Measurements from ENCODE around the gene MEX3D.

Gene MEX3D

DNA sequence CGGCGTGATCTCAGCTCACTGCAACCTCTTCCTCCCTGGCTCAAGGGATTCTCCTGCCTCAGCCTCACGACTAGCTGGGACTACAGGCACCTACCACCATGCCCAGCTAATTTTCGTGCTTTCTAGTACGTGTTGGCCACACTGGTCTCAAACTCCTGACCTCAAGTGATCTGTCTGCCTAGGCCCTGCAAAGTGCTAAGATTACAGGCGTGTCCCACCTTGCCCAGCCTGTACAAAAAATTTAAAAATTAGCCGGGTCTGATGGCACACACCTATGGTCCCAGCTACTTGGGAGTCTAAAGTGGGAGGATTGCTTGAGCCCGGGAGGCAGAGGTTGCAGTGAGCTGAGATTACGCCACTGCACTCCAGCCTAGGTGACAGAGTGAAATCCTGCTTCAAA lies 4.7 kb upstream of the MEX3D start:
- no peak for DNase-seq (ENCODE audit: low read depth)
- no peak overlapping the region for H3K4me3 ChIP-seq (ENCODE audit: control insufficient read depth, low read depth, low read length)
- TF ChIP-seq, protein P1, sequence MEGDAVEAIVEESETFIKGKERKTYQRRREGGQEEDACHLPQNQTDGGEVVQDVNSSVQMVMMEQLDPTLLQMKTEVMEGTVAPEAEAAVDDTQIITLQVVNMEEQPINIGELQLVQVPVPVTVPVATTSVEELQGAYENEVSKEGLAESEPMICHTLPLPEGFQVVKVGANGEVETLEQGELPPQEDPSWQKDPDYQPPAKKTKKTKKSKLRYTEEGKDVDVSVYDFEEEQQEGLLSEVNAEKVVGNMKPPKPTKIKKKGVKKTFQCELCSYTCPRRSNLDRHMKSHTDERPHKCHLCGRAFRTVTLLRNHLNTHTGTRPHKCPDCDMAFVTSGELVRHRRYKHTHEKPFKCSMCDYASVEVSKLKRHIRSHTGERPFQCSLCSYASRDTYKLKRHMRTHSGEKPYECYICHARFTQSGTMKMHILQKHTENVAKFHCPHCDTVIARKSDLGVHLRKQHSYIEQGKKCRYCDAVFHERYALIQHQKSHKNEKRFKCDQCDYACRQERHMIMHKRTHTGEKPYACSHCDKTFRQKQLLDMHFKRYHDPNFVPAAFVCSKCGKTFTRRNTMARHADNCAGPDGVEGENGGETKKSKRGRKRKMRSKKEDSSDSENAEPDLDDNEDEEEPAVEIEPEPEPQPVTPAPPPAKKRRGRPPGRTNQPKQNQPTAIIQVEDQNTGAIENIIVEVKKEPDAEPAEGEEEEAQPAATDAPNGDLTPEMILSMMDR (IDR thresholded peaks at IDR 0.05; ENCODE audit: control insufficient read depth, insufficient read depth, low read depth, low read length, missing control alignments), result no peak

DNA sequence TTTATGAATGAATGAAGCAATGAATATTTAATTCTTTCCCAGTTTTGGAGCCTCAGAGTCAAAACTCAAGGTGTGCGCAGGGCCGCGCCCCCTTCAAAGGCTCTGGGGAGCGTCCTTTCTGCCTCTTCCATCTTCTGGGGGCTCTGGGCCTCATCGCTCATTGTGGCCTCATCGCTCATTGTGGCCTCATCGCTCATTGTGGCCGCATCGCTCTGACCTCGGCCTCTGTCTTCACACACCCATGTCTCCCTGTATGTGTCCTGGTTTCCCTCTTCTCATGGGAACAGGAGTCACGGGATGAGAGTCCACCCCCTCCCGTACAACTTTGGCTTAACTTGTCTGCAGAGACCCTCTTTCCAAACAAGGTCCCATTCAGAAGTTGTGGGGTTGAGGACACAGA lies 3.2 kb upstream of the MEX3D start:
- DNase-seq (ENCODE audit: low read depth), result no peak
- TF ChIP-seq, protein P1 (IDR thresholded peaks at IDR 0.05; ENCODE audit: control insufficient read depth, insufficient read depth, low read depth, low read length, missing control alignments), result no peak
- H3K4me3 ChIP-seq (ENCODE audit: control insufficient read depth, low read depth, low read length), result no peak overlapping the region

DNA sequence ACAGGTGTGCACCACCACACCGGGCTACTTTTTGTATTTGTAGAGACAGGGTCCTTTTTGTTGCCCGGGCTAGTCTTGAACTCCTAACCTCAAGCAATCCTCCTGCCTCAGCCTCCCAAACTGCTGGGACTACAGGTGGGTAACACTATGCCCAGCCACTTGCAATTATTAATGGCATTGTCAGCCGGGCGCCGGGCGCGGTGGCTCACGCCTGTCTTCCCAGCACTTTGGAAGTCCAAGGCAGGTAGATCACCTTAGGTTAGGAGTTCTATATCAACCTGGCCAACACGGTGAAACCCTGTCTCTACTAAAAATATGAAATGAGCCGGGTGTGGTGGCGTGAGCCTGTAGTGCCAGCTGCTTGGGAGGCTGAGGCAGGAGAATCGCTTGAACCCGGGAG lies 2.7 kb upstream of the MEX3D start:
- no peak for DNase-seq (ENCODE audit: low read depth)
- TF ChIP-seq, protein P1 (IDR thresholded peaks at IDR 0.05; ENCODE audit: control insufficient read depth, insufficient read depth, low read depth, low read length, missing control alignments), result no peak

DNA sequence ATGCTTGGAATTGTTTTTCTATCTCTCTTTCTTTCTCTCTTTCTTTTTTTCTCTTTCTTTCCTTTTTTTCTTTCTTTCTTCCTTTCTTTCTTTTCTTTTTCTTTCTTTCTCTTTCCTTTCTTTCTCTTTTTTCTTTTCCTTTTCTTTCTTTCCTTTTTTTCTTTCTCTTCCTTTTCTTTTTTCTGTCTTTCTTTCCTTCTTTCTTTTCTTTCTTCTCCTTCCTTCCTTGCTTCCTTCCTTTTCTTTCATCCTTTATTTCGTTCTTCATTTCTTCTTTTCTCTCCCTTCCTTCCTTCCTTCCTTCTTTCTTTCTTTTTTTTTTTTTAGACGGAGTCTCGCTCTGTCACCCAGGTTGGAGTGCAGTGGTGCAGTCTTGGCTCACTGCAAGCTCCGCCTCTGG lies 1.9 kb upstream of the MEX3D start:
- H3K4me3 ChIP-seq (ENCODE audit: control insufficient read depth, low read depth, low read length), result no peak overlapping the region
- TF ChIP-seq, protein P1 (IDR thresholded peaks at IDR 0.05; ENCODE audit: control insufficient read depth, insufficient read depth, low read depth, low read length, missing control alignments), result no peak

More for the DNA sequence above, 2.7 kb upstream of the MEX3D start:
- no peak overlapping the region for H3K4me3 ChIP-seq (ENCODE audit: control insufficient read depth, low read depth, low read length)

DNA sequence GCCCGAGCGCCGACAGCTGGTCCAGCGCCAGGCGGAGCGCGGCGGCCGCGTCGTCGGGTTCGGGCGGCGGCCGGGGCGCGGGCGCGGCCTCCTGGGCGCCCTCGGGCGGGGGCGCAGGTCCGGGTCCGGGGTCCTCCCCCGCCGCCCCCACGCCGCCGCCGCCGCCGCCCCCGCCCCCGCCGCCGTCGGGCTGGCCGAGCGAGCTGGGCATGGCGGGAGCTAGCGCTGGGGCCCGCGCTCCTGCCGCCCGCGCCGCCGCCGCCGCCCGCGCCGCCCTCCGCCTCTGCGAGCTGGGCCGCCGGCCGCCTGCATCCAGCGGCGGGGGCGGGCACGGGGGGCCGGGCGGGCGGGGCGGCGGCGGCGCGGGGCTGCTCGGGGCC lies 287 bp downstream of the MEX3D start:
- TF ChIP-seq, protein P1 (IDR thresholded peaks at IDR 0.05; ENCODE audit: control insufficient read depth, insufficient read depth, low read depth, low read length, missing control alignments), result no peak
- DNase-seq (ENCODE audit: low read depth), result no peak
- H3K4me3 ChIP-seq (ENCODE audit: control insufficient read depth, low read depth, low read length), result 0 out of 2 replicates have a peak overlapping the region, but pooled peaks have one; percentile 71

More for the DNA sequence above, 1.9 kb upstream of the MEX3D start:
- no peak for DNase-seq (ENCODE audit: low read depth)

DNA sequence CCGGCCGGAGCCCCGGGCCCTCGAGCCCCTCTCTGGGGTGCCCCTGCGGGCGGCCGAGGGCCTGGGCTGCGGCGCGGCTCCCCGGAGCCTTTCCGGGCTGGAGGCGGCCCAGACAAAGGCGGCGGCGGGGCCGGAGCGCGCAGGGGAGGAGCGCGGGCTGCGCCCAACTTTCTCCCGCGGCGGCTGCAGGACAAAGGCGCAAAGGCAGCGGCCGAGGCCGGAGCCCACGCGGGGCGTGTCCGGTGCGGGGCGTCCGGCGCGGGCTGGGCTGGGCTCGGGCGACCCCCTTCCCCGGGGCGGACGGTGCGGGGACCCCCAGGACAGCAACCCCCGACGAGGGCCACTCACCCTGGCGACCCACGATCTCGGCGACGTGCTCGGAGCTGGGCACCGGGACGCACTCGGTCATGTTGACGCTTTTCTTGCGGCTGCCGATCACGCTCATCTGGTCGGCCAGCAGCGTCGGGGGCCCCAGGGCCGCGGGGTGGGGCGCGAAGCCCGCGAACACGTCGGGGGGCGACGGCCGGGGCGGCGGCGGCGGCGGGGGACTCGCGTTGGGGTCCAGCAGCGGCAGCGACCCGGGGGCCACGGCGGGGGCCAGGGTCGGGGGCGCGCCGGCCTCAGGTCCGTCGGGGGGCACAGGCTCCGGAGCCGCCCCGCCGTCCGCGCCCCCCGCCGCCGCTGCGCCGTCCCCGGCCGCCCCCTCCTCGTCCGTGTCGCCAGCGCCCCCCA lies 843 bp downstream of the MEX3D start:
- TF ChIP-seq, protein P1 (IDR thresholded peaks at IDR 0.05; ENCODE audit: control insufficient read depth, insufficient read depth, low read depth, low read length, missing control alignments), result no peak
- H3K4me3 ChIP-seq (ENCODE audit: control insufficient read depth, low read depth, low read length), result peak overlapping the region; percentile 71
- DNase-seq (ENCODE audit: low read depth), result no peak
